Osteocyte (in vitro differentiated cells): ENCODE results near the gene RNF121. TPM values are rescaled to one million over a fixed set of nuclear protein-coding genes. Genes with fewer than 3 reads are reported as not detected.

Source experiments
- DNase-seq: peaks from one replicate; pipeline ENCODE4 v3.0.0; 2021; ENCODE audit warnings: mixed read lengths; ENCODE audit not compliant: unreplicated experiment; ENCODE audit errors: extremely low spot score
- H3K27ac Mint-ChIP-seq: one replicate; pipeline ENCODE4 v1.8.0; 2021; ENCODE audit warnings: mild to moderate bottlenecking, mixed read lengths; ENCODE audit not compliant: unreplicated experiment
- H3K27me3 Mint-ChIP-seq: one replicate; pipeline ENCODE4 v1.8.0; 2021; ENCODE audit warnings: mixed read lengths; ENCODE audit not compliant: unreplicated experiment
- H3K36me3 Mint-ChIP-seq: one replicate; pipeline ENCODE4 v1.8.0; 2021; ENCODE audit warnings: mixed read lengths; ENCODE audit not compliant: unreplicated experiment
- H3K4me1 Mint-ChIP-seq: one replicate; pipeline ENCODE4 v1.8.0; 2021; ENCODE audit warnings: mixed read lengths; ENCODE audit not compliant: unreplicated experiment
- H3K4me3 Mint-ChIP-seq: one replicate; pipeline ENCODE4 v1.8.0; 2021; ENCODE audit warnings: mild to moderate bottlenecking, moderate library complexity, mixed read lengths; ENCODE audit not compliant: unreplicated experiment
- H3K9me3 Mint-ChIP-seq: one replicate; pipeline ENCODE4 v1.8.0; 2021; ENCODE audit warnings: mixed read lengths; ENCODE audit not compliant: unreplicated experiment
- CTCF ChIP-seq: fragments of 200-600 bp; sonication (generic); IDR thresholded peaks from 2 replicates; pipeline ENCODE4 v1.5.0; 2021; ENCODE audit warnings: antibody characterized with exemption, mild to moderate bottlenecking, moderate library complexity
- total RNA-seq: library from RNA; stranded (reverse); gene quantifications from 2 replicates; pipeline ENCODE4 v1.2.1, GENCODE V29; 2021

RNF121 gene
- total RNA-seq, 1 donor from 2014 or later, result 44.9 TPM

DNA sequence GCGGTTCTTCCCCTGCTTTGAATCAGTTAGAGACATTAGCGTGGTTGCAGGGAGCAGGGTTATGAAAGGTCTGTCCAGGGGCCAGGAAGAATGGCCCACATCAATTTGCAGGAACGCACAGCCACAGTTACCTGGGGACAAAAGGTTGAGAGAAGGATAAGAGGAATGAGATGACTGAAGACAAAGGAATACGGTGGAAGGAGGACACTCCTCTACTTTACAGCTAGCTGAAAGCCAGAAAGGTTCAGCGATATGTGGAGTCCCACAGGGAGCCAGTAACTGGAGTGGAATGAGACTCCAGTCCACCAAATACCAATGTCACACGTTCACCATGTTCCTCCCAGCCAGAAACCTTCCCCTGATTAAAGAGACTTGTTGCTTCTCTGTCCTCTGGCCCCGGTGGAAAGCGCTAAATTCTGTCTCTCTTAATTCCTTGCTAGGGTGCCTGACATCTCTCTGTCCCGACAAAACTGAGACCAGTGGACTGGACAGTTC, 11.2 kb upstream of the RNF121 start:
- no peak for TF ChIP-seq CTCF
- H3K27me3 Mint-ChIP-seq, result no peaks in the 10 kb centered on the region
- no peak for DNase-seq
- no peak overlapping the region for H3K27ac Mint-ChIP-seq
- no peaks in the 10 kb centered on the region for H3K9me3 Mint-ChIP-seq
- H3K4me3 Mint-ChIP-seq, result no peak overlapping the region
- peaks cover 39% of the 10 kb centered on the region for H3K36me3 Mint-ChIP-seq
- H3K4me1 Mint-ChIP-seq, result peaks cover 3% of the 10 kb centered on the region

DNA sequence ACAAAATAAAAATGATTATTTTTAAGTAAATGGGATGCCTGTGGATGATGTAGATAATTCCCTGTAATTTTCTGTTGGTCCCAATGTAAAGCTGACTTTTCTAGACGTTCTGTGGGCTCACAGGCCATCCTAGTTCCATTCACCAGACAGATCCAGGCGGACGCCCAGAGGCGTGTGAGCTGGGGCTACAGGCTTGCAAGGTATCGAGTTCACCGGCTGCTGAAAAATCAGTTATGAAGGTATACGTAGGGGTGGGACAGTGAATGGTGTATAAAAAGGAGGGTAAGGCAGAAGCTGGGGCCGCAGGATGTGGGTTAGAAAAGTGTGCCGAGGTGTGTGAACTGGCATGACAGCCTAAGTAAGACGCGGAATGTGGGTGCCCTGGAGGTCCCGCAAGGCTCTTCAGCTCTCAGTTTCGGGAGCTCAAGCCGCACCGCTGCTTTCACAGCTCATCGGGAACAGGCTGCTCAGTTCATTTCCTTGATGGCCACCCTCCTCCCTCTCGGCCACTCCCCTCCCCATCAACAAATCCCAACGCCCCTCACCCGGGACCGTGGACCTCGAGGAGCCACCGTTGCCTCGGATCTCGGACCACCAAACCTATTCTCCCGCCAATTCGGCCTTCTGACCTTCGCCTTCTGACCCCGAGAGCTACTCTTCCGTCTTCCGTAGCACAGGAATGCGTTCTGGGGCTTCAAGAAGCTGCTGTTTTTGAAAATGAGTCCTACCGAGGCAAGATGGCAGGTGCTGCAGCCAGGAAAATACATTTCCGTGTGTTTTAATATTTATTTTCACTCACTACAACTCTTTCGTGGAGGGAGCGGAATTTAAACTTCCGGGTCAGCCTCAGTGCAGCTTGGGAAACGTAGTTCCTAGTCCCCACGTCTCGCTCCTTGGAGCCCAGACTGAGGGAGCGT, 768 bp upstream of the RNF121 start, which contains the start of gene XNDC1N:
Gene XNDC1N, minus strand, starts transcription at position 775 of the 917 bp plus-strand sequence. CDS start 5,241 bp downstream, outside the sequence.
- H3K4me3 Mint-ChIP-seq, result peak within 1 kb of the TSS; percentile 92
- H3K27me3 Mint-ChIP-seq, result no peaks in the 10 kb centered on the region
- H3K4me1 Mint-ChIP-seq, result peaks cover 42% of the 10 kb centered on the region
- H3K9me3 Mint-ChIP-seq, result no peaks in the 10 kb centered on the region
- no peak for TF ChIP-seq CTCF
- H3K27ac Mint-ChIP-seq, result peak within 1 kb of the TSS; percentile 99
- no peak for DNase-seq
- no peaks in the 10 kb centered on the region for H3K36me3 Mint-ChIP-seq

DNA sequence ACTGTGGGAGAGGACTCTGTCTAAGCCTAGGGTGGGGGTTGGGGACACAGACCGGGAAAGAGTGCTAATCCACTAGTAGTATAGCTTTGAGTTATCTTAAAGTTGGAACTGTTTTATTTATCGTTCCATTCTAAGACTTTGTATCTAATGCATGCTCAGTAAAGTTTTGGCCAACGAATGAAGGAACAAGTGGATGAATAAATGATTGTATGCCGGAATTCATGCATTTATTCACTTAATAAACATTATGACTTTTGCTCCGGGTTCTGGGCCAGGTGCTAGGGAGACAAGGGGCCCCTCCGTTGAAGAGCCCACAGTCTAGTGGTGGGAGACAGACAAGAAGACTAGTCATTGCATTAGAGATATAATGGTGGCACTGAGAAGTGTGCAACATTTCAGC, 645 bp downstream of the RNF121 start:
- H3K36me3 Mint-ChIP-seq, result no peaks in the 10 kb centered on the region
- H3K27ac Mint-ChIP-seq, result peak overlapping the region; percentile 99
- no peak for TF ChIP-seq CTCF
- no peaks in the 10 kb centered on the region for H3K9me3 Mint-ChIP-seq
- H3K4me1 Mint-ChIP-seq, result peaks cover 47% of the 10 kb centered on the region
- H3K4me3 Mint-ChIP-seq, result peak overlapping the region; percentile 92
- no peak for DNase-seq
- no peaks in the 10 kb centered on the region for H3K27me3 Mint-ChIP-seq

DNA sequence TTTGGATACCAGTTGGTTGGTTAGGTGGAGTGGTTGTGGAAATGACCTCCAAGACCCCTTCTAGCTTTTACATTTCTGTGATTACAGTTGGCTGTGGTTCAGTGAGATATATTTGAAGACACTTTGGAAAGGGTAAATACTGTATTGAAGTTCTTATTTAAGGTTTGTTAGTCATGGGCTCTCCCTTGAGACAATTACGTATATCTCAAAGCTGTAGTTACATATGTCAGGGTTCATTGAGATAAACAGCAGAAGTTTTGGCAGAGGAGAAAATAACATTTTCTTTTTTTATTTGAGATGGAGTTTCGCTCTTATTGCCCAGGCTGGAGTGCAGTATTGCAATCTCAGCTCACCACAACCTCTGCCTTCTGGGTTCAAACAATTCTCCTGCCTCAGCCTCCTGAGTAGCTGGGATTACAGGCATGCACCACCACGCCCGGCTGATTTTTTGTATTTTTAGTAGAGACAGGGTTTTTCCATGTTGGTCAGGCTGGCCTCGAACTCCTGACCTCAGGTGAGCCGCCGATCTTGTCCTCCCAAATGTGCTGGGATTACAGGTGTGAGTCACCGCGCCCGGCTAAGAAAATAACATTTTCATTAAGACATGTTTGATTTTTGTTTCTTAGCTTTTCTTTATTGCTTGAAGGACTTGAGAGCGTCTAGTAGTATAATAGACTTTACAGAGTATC, 1.9 kb downstream of the RNF121 start:
- Mint-ChIP-seq H3K36me3 (no peaks in the 10 kb centered on the region), H3K4me3 (peak overlapping the region; percentile 92), H3K4me1 (peaks cover 47% of the 10 kb centered on the region), H3K27ac (no peak overlapping the region), H3K27me3 (no peaks in the 10 kb centered on the region), H3K9me3 (no peaks in the 10 kb centered on the region)
- TF ChIP-seq CTCF, result no peak
- DNase-seq, result no peak

DNA sequence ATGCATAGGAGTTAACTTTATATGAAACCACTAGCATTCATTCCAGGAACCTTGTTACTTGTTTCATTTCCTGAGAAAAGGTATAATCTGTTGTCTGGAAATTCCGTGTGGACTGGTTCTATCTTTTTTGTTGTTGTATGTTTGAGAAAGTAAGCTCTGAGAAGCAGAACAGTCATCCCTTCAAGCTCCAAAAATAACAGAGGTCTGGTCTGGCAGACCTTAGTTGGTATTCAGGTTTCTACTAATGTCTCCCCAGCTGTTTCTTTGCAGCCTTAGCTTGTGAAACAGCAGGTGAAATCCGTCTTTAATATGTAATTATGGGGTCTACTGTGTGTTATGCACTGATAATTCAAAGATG, 2.4 kb downstream of the RNF121 start:
- no peak overlapping the region for H3K4me3 Mint-ChIP-seq
- H3K9me3 Mint-ChIP-seq, result no peaks in the 10 kb centered on the region
- no peak for TF ChIP-seq CTCF
- no peak overlapping the region for H3K27ac Mint-ChIP-seq
- H3K4me1 Mint-ChIP-seq, result peaks cover 47% of the 10 kb centered on the region
- no peaks in the 10 kb centered on the region for H3K36me3 Mint-ChIP-seq
- no peak for DNase-seq
- H3K27me3 Mint-ChIP-seq, result no peaks in the 10 kb centered on the region
